COR-L47 (cell line): ENCODE data around the gene CEP43.

Experiments used
- DNase-seq: peaks from one replicate; lab custom pipeline; 2025; lab: John Stamatoyannopoulos, UW

The CEP43 gene, protein sequence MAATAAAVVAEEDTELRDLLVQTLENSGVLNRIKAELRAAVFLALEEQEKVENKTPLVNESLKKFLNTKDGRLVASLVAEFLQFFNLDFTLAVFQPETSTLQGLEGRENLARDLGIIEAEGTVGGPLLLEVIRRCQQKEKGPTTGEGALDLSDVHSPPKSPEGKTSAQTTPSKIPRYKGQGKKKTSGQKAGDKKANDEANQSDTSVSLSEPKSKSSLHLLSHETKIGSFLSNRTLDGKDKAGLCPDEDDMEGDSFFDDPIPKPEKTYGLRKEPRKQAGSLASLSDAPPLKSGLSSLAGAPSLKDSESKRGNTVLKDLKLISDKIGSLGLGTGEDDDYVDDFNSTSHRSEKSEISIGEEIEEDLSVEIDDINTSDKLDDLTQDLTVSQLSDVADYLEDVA

DNA sequence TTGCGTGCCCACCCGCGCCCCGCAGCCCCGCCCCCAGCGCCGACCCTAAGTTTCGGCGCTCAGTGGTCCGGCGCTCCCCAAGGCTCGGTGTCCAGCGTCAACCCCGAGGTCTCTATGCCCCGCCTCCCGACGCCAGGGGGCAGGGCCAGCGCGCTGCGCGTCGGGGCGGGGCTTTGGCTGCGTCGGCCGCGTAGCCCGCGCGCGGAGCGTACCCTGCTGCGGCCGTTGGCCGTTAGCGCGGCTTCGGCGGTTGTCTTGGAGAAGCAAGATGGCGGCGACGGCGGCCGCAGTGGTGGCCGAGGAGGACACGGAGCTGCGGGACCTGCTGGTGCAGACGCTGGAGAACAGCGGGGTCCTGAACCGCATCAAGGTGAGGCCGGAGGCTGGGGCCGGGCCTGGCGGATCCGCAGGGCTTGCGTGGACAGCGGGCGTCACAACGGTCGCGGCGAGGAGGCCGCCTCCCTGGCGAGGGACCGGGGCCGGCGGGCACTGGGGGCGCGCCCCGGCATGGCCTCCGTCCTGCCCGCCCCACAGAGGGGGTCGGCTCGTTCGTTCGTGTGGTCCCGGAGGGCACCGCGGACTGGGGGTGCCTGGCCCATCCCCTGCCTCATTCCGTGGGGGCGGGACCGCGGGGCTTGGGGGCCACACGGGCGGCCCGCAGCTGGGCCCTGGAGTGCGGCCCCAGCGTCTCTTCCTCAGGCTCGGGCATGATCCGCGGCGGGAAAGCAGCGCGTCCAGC lies at the start of gene CEP43:
TSS of gene CEP43 (plus strand) at position 253 of the 739 bp plus-strand sequence. CDS start at position 269, 16 bp downstream.
- peak; percentile 85 for DNase-seq

DNA sequence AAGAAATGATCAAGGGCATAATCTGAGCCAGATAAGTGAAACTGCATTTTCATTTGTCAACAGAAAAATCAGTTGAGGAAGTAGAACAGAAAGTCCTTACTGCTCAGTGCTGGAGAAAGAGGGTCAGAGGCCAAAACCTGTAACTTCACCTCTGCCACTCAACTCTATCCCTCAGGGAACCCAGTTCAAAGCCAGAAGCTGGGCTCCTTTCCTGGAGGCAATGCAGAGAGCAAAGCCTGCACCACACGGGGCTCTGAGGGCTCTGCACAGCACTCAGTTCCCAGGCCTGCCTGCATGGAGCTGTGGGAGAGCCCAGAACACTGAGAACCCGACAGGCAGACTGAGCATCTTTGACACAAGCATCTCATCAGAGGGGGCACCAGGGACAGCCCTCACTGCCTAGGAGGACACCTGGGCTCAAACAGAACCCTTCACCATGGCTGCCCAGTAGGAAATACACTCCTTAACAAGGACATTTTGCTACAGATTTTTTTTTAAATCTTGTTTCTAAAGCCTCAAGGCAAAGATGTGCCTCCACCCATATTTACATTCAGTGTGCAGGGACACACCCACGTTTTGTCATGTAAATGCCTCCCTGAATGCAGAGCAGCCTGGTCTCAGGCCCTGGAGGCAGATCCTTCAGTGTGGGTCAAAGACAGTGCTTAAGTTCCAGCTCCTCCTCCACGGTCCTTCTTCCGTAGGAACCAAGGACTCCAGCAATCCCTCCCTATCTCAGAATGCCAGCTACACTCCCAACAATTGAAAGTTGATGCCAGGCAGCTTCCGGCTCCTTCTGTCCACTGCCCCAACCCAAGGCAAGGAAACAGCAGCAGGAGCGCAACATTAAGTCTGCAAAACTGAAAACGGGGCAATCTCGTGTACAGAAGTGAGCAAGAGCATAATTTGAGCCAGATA lies 49.4 kb upstream of the CEP43 start:
- no peak for DNase-seq

DNA sequence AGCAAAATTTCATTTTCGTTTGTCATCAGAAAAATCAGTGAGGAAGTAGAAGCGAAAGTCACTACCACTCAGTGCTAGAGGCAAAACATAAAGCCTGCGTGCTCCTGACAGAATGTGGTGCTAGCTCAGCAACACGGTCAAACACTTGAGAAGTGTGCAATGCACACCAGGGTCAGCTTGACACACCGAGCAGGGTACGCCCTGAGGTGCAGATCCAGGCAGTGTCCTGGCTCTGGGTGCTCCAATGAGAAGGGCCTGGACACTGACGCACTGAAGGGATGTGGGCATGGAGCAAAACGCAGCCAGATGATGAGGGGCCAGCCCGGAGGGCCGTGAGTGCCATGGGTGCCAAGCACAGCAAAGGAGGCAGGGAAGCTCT lies 48.8 kb upstream of the CEP43 start:
- no peak for DNase-seq

- peak; percentile 32 for DNase-seq
Observed at GRCh38 chr6:166950892-166951669, 48.1 kb upstream of the CEP43 start.

DNA sequence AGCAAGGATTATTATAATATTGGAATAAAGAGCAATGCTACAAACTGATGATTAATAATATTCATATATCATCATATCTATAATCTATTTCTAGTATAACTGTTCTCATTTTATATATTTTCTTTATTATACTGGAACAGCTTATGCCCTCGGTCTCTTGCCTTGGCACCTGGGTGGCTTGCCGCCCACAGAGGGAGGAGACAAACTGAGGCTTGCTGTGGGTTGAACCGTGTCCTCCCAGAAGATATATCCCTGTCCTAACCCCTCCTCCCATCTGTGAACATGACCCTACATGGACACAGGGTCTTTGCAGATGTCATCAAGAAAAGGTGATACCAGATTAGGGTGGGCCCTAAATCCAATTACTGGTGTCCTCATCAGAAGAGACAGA lies 47.5 kb upstream of the CEP43 start:
- DNase-seq, result no peak

DNA sequence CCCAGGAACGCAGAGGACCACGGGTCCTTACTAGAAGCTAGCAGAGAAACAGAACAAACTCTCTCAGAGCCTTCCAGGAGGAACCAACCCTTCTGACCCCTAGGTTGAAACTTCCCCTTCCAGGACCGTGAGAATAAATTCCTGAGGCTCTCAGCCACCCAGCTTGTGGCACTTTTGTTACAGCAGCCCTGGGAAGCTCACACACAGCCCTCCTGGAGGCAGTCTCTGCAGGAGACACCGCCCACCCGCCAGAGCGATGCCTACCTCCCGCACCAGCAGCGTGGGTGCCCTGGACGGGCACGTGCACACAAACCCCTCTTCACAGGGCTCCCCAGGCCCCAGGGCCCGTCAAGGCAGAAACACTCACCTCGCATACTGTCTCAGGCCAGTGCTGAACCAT lies 47.1 kb upstream of the CEP43 start:
- DNase-seq, result no peak

- DNase-seq, result no peak
Observed at GRCh38 chr6:166952567-166953486, 46.4 kb upstream of the CEP43 start.

DNA sequence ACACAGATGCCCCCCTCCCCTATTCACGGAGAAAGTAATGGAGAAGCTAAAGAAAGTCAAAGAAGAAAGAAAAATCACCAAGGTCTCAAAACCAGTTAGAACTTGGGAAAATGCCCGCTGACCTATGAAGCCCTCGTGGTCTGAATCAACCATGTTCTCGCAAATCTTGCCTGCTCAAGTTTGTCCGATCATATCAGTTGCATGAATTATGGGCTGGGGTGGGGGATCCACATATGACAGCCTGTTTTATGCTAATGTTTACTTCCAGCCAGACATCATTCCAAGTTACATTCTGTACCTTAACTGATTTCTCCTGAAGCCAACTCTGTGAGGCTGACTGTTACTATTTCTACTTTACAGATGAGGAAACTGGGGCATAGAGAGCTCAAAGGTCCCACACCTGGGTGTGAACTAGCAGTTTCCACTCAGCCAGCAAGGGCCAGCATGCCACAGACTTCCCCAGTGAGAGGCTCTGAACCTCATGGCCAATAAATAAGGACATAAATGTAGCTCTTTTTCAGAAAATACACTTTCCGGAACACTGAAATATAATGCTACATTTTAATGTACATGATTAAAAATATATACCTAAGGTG lies 45.0 kb upstream of the CEP43 start:
- no peak for DNase-seq

DNA sequence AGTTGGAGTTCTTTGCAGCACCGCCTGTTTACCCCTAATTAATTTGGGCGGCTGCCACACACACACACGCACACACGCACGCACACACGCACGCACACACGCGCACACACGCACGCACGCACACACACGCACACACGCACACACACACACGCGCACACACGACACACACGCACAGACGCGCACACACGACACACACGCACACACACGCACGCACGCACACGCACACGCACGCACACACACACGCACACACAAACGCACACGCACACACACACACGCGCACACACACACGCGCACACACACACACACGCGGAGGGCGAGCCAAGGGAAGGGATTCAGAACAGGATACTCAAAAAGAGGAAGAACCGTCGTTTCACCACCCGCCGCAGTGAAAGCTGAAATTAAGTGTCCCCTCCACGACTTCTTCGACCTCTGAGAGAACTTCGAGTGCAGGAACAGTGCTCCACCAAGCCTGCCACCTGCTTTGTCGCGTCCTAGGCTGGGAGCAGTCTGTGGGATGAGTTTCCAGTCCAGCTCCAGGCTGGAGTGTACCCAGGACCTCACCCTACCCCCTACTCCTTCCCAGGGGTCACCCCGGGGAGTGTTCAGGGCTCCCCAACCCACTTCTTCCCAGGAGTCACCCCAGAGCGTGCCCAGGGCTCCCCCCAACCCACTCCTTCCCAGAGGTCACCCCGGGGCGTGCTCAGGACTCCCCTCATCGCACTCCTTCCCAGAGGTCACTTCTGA lies 43.9 kb upstream of the CEP43 start:
- DNase-seq, result no peak

GRCh38 chr6:166955865-166956443 lies 43.2 kb upstream of the CEP43 start:
- peak; percentile 24 for DNase-seq

- DNase-seq, result peak; percentile 34
Observed at GRCh38 chr6:166956444-166957086, 42.6 kb upstream of the CEP43 start, which contains the start of gene RNASET2. Gene RNASET2, minus strand, starts transcription at chr6:166956550. Its CDS starts 368 bp downstream, at chr6:166956182.

DNA sequence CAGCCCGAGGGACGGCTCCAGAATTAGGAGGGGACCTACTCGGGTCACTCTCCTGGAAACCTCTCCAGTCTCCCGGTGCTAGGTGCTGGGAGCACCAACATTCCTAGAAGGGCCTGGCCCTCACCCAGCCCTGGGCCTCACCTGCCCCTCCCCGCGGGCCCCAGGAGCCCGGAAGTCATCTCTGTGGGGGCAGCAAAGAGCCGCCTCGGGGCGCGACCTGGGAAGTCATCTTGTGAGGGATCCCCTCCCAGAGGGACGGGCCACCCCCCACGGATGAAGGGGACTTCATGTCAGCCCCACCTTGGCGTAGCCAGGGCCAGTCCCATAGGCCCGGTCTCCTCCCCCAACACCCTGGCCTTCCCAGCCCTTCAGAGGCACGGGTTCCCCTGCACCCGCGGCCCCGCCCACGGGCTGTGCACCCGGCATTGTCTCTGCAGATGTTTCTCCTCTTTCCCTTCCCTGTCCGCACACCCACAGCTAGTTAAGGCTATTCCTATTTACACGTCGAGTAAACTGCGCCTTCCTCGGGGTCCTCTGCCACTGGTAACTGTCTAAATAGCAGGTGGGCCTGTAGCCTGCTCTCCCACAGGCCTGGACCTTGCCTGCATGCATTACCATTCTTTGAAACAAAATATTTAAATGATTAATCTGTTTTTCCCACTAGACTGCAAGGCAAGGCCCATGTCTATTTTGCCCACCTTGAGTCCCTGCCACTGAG lies 42.0 kb upstream of the CEP43 start:
- DNase-seq, result no peak

DNA sequence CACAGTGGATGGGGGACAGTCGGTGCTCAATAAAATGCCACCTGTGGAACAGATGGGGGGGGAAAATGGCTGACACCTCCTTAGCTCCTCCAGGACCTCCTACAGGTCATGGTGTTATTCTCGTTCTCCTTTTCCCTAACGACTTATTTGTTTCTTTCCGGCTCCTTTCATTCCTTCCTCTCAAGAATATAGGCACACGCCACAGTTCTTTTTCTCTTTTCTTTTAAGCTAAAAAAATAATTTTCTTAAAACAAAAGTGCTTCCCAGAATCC lies 41.5 kb upstream of the CEP43 start:
- no peak for DNase-seq

- no peak for DNase-seq
Observed at GRCh38 chr6:166958926-166959861, 40.0 kb upstream of the CEP43 start.

DNA sequence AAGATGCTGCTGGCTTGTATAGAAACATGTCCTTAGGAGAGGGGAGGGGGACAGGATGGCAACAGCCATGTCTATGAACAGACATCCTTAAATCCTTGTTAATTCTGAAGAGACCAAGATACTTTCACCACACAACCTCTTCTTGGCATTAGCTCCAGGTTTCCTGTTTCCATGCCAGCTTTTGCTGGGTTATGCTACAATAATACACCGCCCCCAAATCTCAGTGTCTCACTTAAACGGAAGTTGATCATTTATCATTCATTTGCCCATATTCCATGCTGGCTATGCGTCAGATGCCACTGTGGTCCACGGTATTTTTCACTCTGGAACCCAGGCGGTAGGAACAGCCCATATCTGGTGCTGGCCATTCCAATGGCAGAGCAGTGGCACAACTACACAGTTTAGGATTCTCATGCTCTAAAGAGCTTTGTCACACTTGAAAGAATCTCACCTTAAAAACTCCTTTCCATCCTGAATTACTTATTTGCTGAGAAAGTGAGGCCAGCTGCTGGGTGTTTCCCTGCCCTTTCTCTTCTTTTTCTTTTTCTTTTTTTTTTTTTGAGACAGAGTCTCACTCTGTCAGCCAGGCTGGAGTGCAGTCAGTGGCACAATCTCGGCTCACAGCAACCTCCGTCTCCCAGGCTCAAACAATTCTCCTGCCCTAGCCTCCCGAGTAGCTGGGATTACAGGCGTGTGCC lies 39.1 kb upstream of the CEP43 start:
- no peak for DNase-seq

DNA sequence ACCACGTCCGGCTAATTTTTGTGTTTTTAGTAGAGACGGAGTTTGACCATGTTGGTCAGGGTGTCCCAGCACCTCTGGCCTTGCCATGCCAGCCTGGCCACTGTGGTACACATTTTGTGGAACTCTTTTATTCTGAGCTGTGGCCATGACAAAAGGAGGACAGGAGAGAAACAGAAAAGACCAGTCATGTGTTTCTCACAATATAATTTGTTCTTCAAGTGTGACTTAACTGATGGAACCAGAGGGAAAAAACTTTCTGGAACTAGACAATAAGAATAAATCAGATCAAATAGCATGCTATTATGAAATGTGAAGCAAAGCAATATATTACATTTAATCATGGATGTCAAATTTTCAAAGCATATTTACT lies 38.6 kb upstream of the CEP43 start:
- DNase-seq, result no peak
